ENCODE measurements around the gene BIK.
A peak's percentile ranks its signal among the peaks of the same experiment; 100 is the strongest.
"Not testable (repeated sequence)": the region's sequence is repeated elsewhere in the genome, so short reads cannot be mapped to it uniquely, and the experiment has no call there.

The BIK gene

GRCh38 chr22:43101306-43101705, 9.2 kb upstream of the BIK start:
- TF ChIP-seq, protein P1, sequence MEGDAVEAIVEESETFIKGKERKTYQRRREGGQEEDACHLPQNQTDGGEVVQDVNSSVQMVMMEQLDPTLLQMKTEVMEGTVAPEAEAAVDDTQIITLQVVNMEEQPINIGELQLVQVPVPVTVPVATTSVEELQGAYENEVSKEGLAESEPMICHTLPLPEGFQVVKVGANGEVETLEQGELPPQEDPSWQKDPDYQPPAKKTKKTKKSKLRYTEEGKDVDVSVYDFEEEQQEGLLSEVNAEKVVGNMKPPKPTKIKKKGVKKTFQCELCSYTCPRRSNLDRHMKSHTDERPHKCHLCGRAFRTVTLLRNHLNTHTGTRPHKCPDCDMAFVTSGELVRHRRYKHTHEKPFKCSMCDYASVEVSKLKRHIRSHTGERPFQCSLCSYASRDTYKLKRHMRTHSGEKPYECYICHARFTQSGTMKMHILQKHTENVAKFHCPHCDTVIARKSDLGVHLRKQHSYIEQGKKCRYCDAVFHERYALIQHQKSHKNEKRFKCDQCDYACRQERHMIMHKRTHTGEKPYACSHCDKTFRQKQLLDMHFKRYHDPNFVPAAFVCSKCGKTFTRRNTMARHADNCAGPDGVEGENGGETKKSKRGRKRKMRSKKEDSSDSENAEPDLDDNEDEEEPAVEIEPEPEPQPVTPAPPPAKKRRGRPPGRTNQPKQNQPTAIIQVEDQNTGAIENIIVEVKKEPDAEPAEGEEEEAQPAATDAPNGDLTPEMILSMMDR (IDR thresholded peaks at IDR 0.05; ENCODE audit: low read length, missing control alignments) = no peak
- H3K4me3 ChIP-seq (replicated peaks; ENCODE audit: low read depth, low read length) = no peak overlapping the region
- DNase-seq (ENCODE audit: low read depth) = peak; percentile 37

- peak; percentile 54 for DNase-seq (ENCODE audit: low read depth)
- not testable (repeated sequence) for H3K4me3 ChIP-seq (replicated peaks; ENCODE audit: low read depth, low read length)
Observed at GRCh38 chr22:43104056-43104625, 6.4 kb upstream of the BIK start.

GRCh38 chr22:43104950-43105349, 5.6 kb upstream of the BIK start:
- not testable (repeated sequence) for H3K4me3 ChIP-seq (replicated peaks; ENCODE audit: low read depth, low read length); DNase-seq (ENCODE audit: low read depth)

- DNase-seq (ENCODE audit: low read depth) = no peak
- TF ChIP-seq, protein P1 (IDR thresholded peaks at IDR 0.05; ENCODE audit: low read length, missing control alignments) = no peak
Observed at GRCh38 chr22:43106302-43106701, 4.2 kb upstream of the BIK start.

DNA sequence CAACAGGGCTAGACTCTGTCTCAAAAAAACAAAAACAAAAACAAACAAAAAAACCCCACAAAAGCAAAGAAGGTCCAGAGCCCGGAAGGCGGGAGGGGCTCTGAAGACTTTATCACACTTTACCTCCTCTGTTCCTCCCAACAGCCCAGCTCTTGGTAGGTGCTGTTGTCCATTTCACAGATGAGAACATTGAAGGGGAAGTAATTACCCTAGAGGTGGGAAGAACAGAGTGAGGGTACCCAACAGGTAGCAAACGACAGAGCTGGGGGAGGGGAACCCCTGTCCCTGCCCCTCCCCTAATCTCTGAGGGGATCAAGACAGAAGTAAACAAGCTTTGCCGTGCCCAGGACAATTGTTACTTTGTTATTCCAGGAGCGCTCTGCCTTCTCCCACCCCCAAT, 1.0 kb upstream of the BIK start:
- no peak for DNase-seq (ENCODE audit: low read depth)
- TF ChIP-seq, protein P1 (IDR thresholded peaks at IDR 0.05; ENCODE audit: low read length, missing control alignments) = no peak
- no peak overlapping the region for H3K4me3 ChIP-seq (replicated peaks; ENCODE audit: low read depth, low read length)

More at GRCh38 chr22:43106302-43106701, 4.2 kb upstream of the BIK start:
- no peak overlapping the region for H3K4me3 ChIP-seq (replicated peaks; ENCODE audit: low read depth, low read length)

DNA sequence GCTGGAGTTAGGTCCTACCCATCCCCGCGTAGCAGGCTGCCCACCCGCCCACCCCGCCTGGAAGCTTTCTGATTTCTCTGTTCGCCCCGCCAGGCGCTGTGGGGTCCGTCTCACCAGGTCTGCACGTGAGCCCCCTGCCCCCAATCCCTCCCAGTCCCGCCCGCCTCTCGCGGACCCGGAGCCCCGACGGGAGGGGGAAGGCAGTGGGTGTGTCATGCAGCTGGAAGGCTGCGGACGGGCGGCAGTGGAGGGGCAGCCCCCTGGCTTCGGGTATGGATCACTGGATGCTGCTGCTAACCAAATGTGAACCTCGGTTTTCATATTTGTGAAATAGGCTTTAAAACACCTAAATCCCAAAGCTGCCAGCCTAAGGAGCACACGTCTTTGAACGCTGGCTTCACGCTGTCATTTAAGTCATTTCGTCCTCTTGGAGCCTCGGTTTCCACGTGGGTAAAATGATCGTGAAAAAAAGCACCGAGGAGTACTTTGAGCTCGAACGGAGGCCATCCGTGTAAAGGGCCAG, 568 bp upstream of the BIK start:
- peak overlapping the region; percentile 42 for H3K4me3 ChIP-seq (replicated peaks; ENCODE audit: low read depth, low read length)
- TF ChIP-seq, protein P1 (IDR thresholded peaks at IDR 0.05; ENCODE audit: low read length, missing control alignments) = no peak

DNA sequence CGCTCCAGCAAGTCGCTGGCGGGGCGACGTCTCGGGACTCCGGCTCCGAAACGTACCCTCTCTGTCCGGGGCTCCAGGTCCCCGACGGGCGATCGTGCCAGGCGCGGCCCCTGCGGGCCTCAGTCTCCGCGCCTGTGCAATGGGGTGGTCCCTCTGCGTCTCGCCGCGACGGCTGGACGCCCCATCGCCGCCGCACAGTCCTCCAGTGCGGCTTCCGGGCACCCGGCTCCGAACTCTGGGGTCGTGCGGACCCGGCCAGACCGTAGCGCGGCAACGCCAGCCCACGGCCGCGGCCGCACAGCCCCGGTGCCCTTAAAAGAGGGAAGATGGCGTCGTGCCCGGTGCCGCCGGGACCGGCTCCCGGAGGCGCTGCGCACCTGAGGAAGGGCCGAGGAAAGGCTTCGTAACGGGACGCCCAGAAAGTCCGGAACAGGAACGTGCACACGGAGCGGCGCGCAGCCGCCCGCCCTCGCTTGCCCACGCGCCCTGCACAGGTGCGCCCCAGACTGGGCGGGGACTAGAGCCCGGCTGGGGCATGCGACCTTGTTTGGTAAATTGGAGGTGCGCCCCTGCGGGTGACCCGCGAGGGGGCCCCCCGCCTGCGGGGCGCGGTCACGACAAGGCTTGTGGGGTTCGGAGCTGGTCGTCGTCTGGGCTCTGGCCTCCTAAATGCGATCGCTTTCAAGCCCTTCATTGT, 525 bp downstream of the BIK start:
- peak overlapping the region; percentile 41 for H3K4me3 ChIP-seq (replicated peaks; ENCODE audit: low read depth, low read length)
- TF ChIP-seq, protein P1 (IDR thresholded peaks at IDR 0.05; ENCODE audit: low read length, missing control alignments) = no peak
- no peak for DNase-seq (ENCODE audit: low read depth)

More for the DNA sequence above, 568 bp upstream of the BIK start:
- no peak for DNase-seq (ENCODE audit: low read depth)
